ENCODE data around the gene MRTFB.

DNA sequence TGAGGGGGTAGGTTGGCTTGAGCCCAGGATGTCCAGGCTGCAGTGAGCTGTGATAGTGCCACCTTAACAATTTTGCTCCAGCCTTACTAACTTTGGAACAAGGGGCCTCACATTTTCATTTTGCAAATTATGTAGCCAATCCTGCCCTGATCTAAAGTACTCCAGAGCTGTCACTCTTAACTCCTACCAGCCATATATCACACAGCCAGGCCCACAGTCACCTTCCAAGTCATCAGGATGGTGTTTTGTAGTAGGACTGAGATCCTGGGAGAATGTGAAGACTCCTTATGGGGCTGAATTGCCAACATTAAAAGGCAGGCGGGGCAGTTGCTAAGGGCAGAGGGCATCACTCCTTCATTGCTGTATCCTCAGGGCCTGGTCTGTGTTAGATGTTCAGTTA is 243.0 kb downstream of the MRTFB start:
- TF ChIP-seq, protein P1, sequence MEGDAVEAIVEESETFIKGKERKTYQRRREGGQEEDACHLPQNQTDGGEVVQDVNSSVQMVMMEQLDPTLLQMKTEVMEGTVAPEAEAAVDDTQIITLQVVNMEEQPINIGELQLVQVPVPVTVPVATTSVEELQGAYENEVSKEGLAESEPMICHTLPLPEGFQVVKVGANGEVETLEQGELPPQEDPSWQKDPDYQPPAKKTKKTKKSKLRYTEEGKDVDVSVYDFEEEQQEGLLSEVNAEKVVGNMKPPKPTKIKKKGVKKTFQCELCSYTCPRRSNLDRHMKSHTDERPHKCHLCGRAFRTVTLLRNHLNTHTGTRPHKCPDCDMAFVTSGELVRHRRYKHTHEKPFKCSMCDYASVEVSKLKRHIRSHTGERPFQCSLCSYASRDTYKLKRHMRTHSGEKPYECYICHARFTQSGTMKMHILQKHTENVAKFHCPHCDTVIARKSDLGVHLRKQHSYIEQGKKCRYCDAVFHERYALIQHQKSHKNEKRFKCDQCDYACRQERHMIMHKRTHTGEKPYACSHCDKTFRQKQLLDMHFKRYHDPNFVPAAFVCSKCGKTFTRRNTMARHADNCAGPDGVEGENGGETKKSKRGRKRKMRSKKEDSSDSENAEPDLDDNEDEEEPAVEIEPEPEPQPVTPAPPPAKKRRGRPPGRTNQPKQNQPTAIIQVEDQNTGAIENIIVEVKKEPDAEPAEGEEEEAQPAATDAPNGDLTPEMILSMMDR (IDR thresholded peaks at IDR 0.05), result no peak
- no peak for TF ChIP-seq POLR2AphosphoS5 (IDR thresholded peaks at IDR 0.05)
- no peak for TF ChIP-seq EP300 (IDR thresholded peaks at IDR 0.05)

All from stomach (tissue), 4 donors.